ENCODE results near the gene PLXNC1.

DNA sequence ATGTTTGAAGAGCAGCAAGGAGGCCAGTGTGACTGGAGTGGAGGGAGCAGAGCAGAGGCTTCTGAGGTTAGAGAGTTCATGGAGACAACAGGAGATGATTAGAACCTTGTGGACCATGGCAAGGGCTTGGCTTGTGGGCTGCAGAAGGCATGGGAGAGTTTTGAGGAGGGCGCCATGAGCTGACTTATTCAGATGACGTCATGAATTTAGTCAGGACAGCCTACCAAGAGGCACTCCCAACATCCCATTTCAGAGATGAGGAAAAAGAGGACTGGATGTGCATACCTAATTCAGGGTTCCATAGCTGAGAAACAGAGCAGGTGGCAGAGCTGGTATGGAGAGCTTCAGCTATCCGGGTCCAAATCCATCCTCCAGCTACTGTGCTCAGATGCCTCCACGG is 101.8 kb downstream of the PLXNC1 start:
- TF ChIP-seq CTCF (optimal IDR thresholded peaks at IDR 0.05 in 1 of 3, IDR thresholded peaks at IDR 0.05 in 1 of 3, conservative IDR thresholded peaks at IDR 0.05 in 1 of 3; ENCODE audit: extremely low read depth in 1 of 3, insufficient read depth in 2 of 3, low read length in 3 of 3) = no peak
- no peak for TF ChIP-seq EZH2 (IDR thresholded peaks at IDR 0.05; ENCODE audit: low read length)
